ENCODE results near the gene RBM20.

DNA sequence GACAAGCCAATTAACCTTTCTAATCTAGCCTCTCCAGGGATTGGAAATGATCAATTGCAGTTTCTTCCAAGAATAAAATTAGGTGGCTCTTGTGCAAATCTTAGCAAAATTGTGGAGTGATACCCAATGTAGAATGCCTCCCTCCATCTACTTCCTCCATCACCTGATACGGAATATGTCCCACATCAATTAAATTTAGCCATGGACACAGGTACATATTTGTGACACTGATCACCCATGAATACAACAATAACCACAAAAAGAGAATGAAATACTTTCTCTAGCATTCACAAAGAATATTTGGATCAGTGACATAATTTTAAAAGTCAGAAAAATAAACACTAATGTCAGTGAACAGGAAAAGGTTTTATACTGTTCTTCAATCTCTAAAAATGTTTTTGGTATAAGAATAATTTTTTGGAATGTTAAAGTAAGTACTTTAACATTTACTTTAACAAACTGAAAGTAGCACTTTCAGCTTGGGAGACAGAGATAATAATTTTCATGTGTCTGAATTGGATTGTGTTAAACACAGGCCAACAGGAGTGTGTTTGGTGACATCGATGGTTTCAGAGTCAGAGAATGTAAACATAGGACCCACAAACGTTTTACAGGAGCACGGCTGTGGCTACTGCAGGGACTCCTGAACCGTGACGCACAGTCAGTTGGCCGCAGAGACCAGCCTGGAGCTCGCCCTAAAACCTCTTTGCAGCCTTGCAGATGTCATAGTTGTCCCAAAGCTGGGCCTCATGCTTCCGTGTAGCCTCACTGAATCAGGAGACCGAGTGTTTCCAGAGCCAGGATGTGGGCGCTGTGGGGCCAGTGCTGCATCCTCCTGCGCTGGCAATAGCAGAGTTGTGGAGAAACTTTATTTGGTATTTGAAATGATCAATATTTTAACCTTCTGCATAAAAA lies 7.2 kb downstream of the RBM20 start:
- TF ChIP-seq EZH2 (IDR thresholded peaks at IDR 0.05; ENCODE audit: insufficient read depth, poor library complexity, severe bottlenecking) (no peak), EZH2phosphoT487 (IDR thresholded peaks at IDR 0.05; ENCODE audit: insufficient read depth, low read depth) (no peak)
